ENCODE results near the gene VPS41.

Gene VPS41

DNA sequence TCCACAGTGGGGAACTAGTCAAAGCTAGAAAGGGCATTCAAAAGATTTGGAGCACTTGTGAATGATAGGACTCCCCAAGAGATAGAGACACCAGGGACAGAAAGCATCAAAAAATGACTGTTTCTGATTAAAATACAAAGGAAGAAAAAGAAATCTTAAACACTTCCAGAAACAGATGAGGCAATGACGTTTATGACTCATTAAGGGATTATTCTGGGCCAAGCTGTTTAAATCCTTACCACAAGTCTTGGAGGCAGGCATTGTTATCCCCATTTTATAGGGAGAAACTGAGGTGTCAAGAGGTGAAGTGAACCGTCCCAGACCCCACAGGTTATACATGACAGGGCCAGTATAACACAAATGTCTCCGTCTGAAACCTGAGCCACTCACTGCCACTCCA, 209.5 kb downstream of the VPS41 start:
- no peak overlapping the region for H3K4me3 Mint-ChIP-seq
- no peak for DNase-seq

GRCh38 chr7:38694326-38694725, 214.7 kb downstream of the VPS41 start:
- Mint-ChIP-seq H3K4me3 (no peak overlapping the region), H3K27me3 (ENCODE audit: low read depth, poor library complexity) (peaks cover 3% of the 10 kb centered on the region), H3K4me1 (no peaks in the 10 kb centered on the region), H3K27ac (no peak overlapping the region), H3K9me3 (peaks cover 7% of the 10 kb centered on the region), H3K36me3 (ENCODE audit: low read depth) (no peaks in the 10 kb centered on the region)
- TF ChIP-seq CTCF (IDR thresholded peaks at IDR 0.05): no peak
- no peak for DNase-seq

More for the DNA sequence above, 209.5 kb downstream of the VPS41 start:
- H3K9me3 Mint-ChIP-seq: peaks cover 7% of the 10 kb centered on the region
- H3K4me1 Mint-ChIP-seq: no peaks in the 10 kb centered on the region
- H3K27ac Mint-ChIP-seq: no peak overlapping the region
- H3K36me3 Mint-ChIP-seq (ENCODE audit: low read depth): no peaks in the 10 kb centered on the region
- TF ChIP-seq CTCF (IDR thresholded peaks at IDR 0.05): no peak
- H3K27me3 Mint-ChIP-seq (ENCODE audit: low read depth, poor library complexity): peaks cover 3% of the 10 kb centered on the region

- H3K27ac Mint-ChIP-seq: no peak overlapping the region
- no peak for TF ChIP-seq CTCF (IDR thresholded peaks at IDR 0.05)
Observed at GRCh38 chr7:38686888-38687287, 222.1 kb downstream of the VPS41 start.

GRCh38 chr7:38685851-38686250, 223.1 kb downstream of the VPS41 start:
- H3K27me3 Mint-ChIP-seq (ENCODE audit: low read depth, poor library complexity): peaks cover 3% of the 10 kb centered on the region
- no peaks in the 10 kb centered on the region for H3K36me3 Mint-ChIP-seq (ENCODE audit: low read depth)
- TF ChIP-seq CTCF (IDR thresholded peaks at IDR 0.05): no peak
- no peak overlapping the region for H3K27ac Mint-ChIP-seq
- no peak overlapping the region for H3K4me3 Mint-ChIP-seq
- no peak for DNase-seq
- no peaks in the 10 kb centered on the region for H3K4me1 Mint-ChIP-seq
- peaks cover 10% of the 10 kb centered on the region for H3K9me3 Mint-ChIP-seq

More at GRCh38 chr7:38686888-38687287, 222.1 kb downstream of the VPS41 start:
- no peak for DNase-seq
- Mint-ChIP-seq H3K4me3 (no peak overlapping the region), H3K4me1 (no peaks in the 10 kb centered on the region), H3K9me3 (peaks cover 10% of the 10 kb centered on the region), H3K27me3 (ENCODE audit: low read depth, poor library complexity) (peaks cover 3% of the 10 kb centered on the region), H3K36me3 (ENCODE audit: low read depth) (no peaks in the 10 kb centered on the region)

DNA sequence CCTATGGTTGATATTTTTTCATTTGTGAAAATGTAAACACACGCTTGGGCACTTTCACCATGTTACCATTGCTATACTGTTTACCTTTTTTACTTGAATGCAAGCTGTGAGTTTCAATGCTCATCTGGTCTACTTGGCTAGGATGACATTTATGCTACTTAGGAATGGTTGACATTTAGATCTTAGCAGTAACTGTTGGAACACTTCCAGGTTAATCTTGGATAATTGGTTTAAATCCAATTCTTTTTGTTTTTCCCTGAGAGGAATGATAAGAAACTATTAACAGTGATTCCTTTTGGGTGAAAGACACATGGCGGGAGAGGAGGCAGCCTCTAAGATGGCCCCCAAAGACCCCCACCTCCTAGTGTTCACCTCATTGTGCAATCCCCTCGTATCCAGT, 226.4 kb downstream of the VPS41 start:
- Mint-ChIP-seq H3K36me3 (ENCODE audit: low read depth) (no peaks in the 10 kb centered on the region), H3K27ac (no peak overlapping the region), H3K27me3 (ENCODE audit: low read depth, poor library complexity) (no peaks in the 10 kb centered on the region), H3K4me1 (no peaks in the 10 kb centered on the region), H3K4me3 (no peak overlapping the region), H3K9me3 (peaks cover 13% of the 10 kb centered on the region)
- DNase-seq: no peak
- TF ChIP-seq CTCF (IDR thresholded peaks at IDR 0.05): no peak

DNA sequence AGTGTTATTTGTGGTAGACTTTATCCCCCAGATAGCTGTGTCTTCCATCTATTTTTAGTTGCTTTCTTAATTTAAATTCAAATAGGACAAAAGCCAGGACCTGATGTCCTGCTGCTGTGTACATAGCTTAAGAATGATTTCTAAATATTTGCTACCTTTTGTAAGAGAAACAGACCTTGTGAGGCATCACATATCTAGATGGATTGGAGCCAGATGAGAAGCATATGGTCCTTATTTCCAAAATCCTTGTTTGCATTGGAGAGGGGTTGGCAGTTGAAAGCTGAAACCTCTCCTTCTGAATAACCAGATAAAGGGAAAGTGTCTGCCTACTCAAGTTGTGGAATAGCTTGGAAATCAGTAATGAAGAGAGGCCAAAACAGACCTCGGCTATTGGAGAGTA, 227.1 kb downstream of the VPS41 start:
- Mint-ChIP-seq H3K9me3 (peaks cover 13% of the 10 kb centered on the region), H3K36me3 (ENCODE audit: low read depth) (no peaks in the 10 kb centered on the region), H3K27ac (no peak overlapping the region)

More for the DNA sequence above, 227.1 kb downstream of the VPS41 start:
- no peak for DNase-seq
- Mint-ChIP-seq H3K4me1 (no peaks in the 10 kb centered on the region), H3K4me3 (no peak overlapping the region), H3K27me3 (ENCODE audit: low read depth, poor library complexity) (no peaks in the 10 kb centered on the region)
- no peak for TF ChIP-seq CTCF (IDR thresholded peaks at IDR 0.05)

Data from nephron progenitor cell (in vitro differentiated cells).